Effector memory CD4-positive, alpha-beta T cell (primary cell): ENCODE measurements around the gene SMARCD2.
"Not testable (repeated sequence)": the region's sequence is repeated elsewhere in the genome, so short reads cannot be mapped to it uniquely, and the experiment has no call there.

Source experiments
- DNase-seq, 3 donors: peaks; one replicate each; pipeline ENCODE4 v3.0.0-alpha.2; 2020
- H3K27ac ChIP-seq: 2 replicates; pipeline ENCODE4 v1.7.0; 2013; ENCODE audit warnings: mild to moderate bottlenecking, low read length, moderate library complexity; ENCODE audit not compliant: insufficient read depth, poor library complexity, severe bottlenecking
- H3K27me3 ChIP-seq: replicated peaks from 2 replicates; pipeline ENCODE4 v1.7.0; 2013; ENCODE audit warnings: mild to moderate bottlenecking, low read length; ENCODE audit not compliant: insufficient read depth, control insufficient read depth, poor library complexity, severe bottlenecking
- H3K36me3 ChIP-seq: 2 replicates; pipeline ENCODE4 v1.7.0; 2013; ENCODE audit warnings: mild to moderate bottlenecking, low read length, moderate library complexity; ENCODE audit not compliant: control insufficient read depth, insufficient read depth
- H3K4me1 ChIP-seq: 2 replicates; pipeline ENCODE4 v1.7.0; 2013; ENCODE audit warnings: low read length, mild to moderate bottlenecking; ENCODE audit not compliant: control insufficient read depth, insufficient read depth, poor library complexity, severe bottlenecking
- H3K4me3 ChIP-seq: 2 replicates; pipeline ENCODE4 v1.7.0; 2013; ENCODE audit warnings: low read length, low read depth, mild to moderate bottlenecking; ENCODE audit not compliant: insufficient read depth, poor library complexity, severe bottlenecking
- H3K9me3 ChIP-seq: 2 replicates; pipeline ENCODE4 v1.7.0; 2013; ENCODE audit warnings: mild to moderate bottlenecking, low read length, moderate library complexity; ENCODE audit not compliant: control insufficient read depth

The SMARCD2 gene

GRCh38 chr17:63809970-63810369 lies 32.5 kb downstream of the SMARCD2 start:
- Histone ChIP-seq H3K4me1 (no peaks in the 10 kb centered on the region), H3K27me3 (no peaks in the 10 kb centered on the region), H3K4me3 (no peak overlapping the region), H3K27ac (no peak overlapping the region), H3K9me3 (no peaks in the 10 kb centered on the region), H3K36me3 (peaks cover 94% of the 10 kb centered on the region)
- no peak for DNase-seq

- Histone ChIP-seq H3K36me3 (peaks cover 76% of the 10 kb centered on the region), H3K4me1 (no peaks in the 10 kb centered on the region), H3K27me3 (no peaks in the 10 kb centered on the region), H3K4me3 (no peak overlapping the region), H3K9me3 (no peaks in the 10 kb centered on the region), H3K27ac (no peak overlapping the region)
- no peak for DNase-seq
These were observed 36.9 kb downstream of the SMARCD2 start for GRCh38 chr17:63805591-63805990.

GRCh38 chr17:63804328-63804727 lies 38.2 kb downstream of the SMARCD2 start:
- Histone ChIP-seq H3K4me3 (no peak overlapping the region), H3K27ac (no peak overlapping the region), H3K4me1 (no peaks in the 10 kb centered on the region), H3K27me3 (no peaks in the 10 kb centered on the region), H3K9me3 (no peaks in the 10 kb centered on the region), H3K36me3 (peaks cover 78% of the 10 kb centered on the region)
- no peak for DNase-seq

- Histone ChIP-seq H3K27me3 (no peaks in the 10 kb centered on the region), H3K27ac (no peak overlapping the region), H3K4me1 (no peaks in the 10 kb centered on the region), H3K36me3 (peaks cover 77% of the 10 kb centered on the region), H3K9me3 (no peaks in the 10 kb centered on the region), H3K4me3 (no peak overlapping the region)
- DNase-seq, result no peak
These were observed 41.7 kb downstream of the SMARCD2 start for GRCh38 chr17:63800783-63801182.

- Histone ChIP-seq H3K4me1 (no peaks in the 10 kb centered on the region), H3K27ac (no peak overlapping the region), H3K36me3 (peaks cover 79% of the 10 kb centered on the region), H3K27me3 (no peaks in the 10 kb centered on the region), H3K9me3 (no peaks in the 10 kb centered on the region), H3K4me3 (no peak overlapping the region)
- DNase-seq, result no peak
These were observed 43.8 kb downstream of the SMARCD2 start for GRCh38 chr17:63798572-63799106.

- H3K36me3 ChIP-seq, result peaks cover 90% of the 10 kb centered on the region
- not testable (repeated sequence) for H3K27ac ChIP-seq, H3K27me3 ChIP-seq, H3K4me3 ChIP-seq, H3K4me1 ChIP-seq, H3K9me3 ChIP-seq, DNase-seq
These were observed 46.1 kb downstream of the SMARCD2 start for GRCh38 chr17:63796375-63796774.

- Histone ChIP-seq H3K9me3 (no peaks in the 10 kb centered on the region), H3K27me3 (no peaks in the 10 kb centered on the region), H3K4me3 (no peak overlapping the region), H3K36me3 (peaks cover 83% of the 10 kb centered on the region), H3K4me1 (no peaks in the 10 kb centered on the region), H3K27ac (no peak overlapping the region)
- DNase-seq, result no peak
These were observed 50.3 kb downstream of the SMARCD2 start for GRCh38 chr17:63792055-63792729.

GRCh38 chr17:63790057-63790456 lies 52.4 kb downstream of the SMARCD2 start:
- H3K4me3 ChIP-seq, result no peak overlapping the region
- DNase-seq, result no peak
- peaks cover 69% of the 10 kb centered on the region for H3K36me3 ChIP-seq
- no peaks in the 10 kb centered on the region for H3K27me3 ChIP-seq
- no peaks in the 10 kb centered on the region for H3K9me3 ChIP-seq
- no peaks in the 10 kb centered on the region for H3K4me1 ChIP-seq
- H3K27ac ChIP-seq, result no peak overlapping the region

GRCh38 chr17:63786971-63787711 lies 55.3 kb downstream of the SMARCD2 start:
- no peaks in the 10 kb centered on the region for H3K27me3 ChIP-seq
- no peak for DNase-seq
- H3K4me3 ChIP-seq, result no peak overlapping the region
- H3K36me3 ChIP-seq, result peaks cover 43% of the 10 kb centered on the region
- H3K9me3 ChIP-seq, result no peaks in the 10 kb centered on the region
- H3K27ac ChIP-seq, result no peak overlapping the region
- no peaks in the 10 kb centered on the region for H3K4me1 ChIP-seq

- Histone ChIP-seq H3K9me3 (no peaks in the 10 kb centered on the region), H3K36me3 (peaks cover 35% of the 10 kb centered on the region), H3K27ac (no peak overlapping the region), H3K4me3 (no peak overlapping the region), H3K27me3 (no peaks in the 10 kb centered on the region), H3K4me1 (no peaks in the 10 kb centered on the region)
- DNase-seq, result no peak
These were observed 56.4 kb downstream of the SMARCD2 start for GRCh38 chr17:63786117-63786516.
